Left ventricle myocardium inferior (tissue), 1 donor: Measurements from ENCODE around the gene AUH. TPM values are rescaled to one million over a fixed set of nuclear protein-coding genes. Genes with fewer than 3 reads are reported as not detected.

Experiments
- DNase-seq: peaks from one replicate; pipeline ENCODE4 v3.0.0-alpha.2; 2020
- H3K27ac ChIP-seq: fragments of 200-600 bp; replicated peaks from 2 replicates; pipeline ENCODE4 v1.8.0; 2021
- H3K27me3 ChIP-seq: fragments of 200-600 bp; 2 replicates; pipeline ENCODE4 v1.8.0; 2021; ENCODE audit warnings: low read depth
- H3K36me3 ChIP-seq: fragments of 200-600 bp; 2 replicates; pipeline ENCODE4 v1.8.0; 2021
- H3K4me1 ChIP-seq: fragments of 200-600 bp; 2 replicates; pipeline ENCODE4 v1.8.0; 2021
- H3K4me3 ChIP-seq: fragments of 200-600 bp; 2 replicates; pipeline ENCODE4 v1.8.0; 2021; ENCODE audit warnings: mild to moderate bottlenecking, moderate library complexity
- H3K9me3 ChIP-seq: fragments of 200-600 bp; replicated peaks from 2 replicates; pipeline ENCODE4 v1.8.0; 2021
- intact Hi-C: fragments of 100-400 bp; cut with micrococcal nuclease; formaldehyde crosslinking; loops from one replicate; pipeline ENCODE4 v1.11.0; 2022
- total RNA-seq: library from RNA; stranded (reverse); fragmentation: NEBNext Ultra II Directional; extraction: Animal tissue kit (Norgen Biotek cat#: 25700); gene quantifications from one replicate; pipeline ENCODE4 v1.2.1, GENCODE V29; 2021
- TF ChIP-seq, protein P1 (sequence below): fragments of 200-600 bp; IDR thresholded peaks from 2 replicates; pipeline ENCODE4 v1.8.0; 2021; ENCODE audit warnings: antibody characterized with exemption, mild to moderate bottlenecking, borderline replicate concordance
- donor health status: DM: no; HTN: yes; CAD: no; lungs with severe emphysema.

The AUH gene
- total RNA-seq, 1 donor from 2014 or later, result 44.1 TPM

DNA sequence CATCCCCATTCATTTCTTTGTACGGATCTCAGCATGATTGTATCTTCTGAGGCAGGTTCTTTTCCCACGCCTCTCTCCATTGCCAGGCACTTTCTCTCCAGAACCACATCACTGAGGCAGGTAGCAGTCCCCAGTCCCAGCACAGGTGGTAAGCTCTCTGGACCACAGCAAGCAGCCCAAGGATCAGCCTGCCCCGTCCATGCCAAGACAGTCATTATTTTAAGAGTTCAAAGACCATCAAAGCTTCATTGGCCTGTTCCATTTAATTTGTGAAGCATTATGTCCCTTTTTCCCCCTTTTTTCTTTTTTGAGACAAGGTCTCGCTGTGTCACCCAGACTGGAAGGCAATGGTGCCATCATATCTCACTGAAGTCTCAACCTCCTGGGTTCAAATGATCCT lies 171.7 kb downstream of the AUH start:
- H3K27ac ChIP-seq, result no peak overlapping the region
- H3K4me1 ChIP-seq, result peaks cover 55% of the 10 kb centered on the region
- H3K27me3 ChIP-seq, result no peaks in the 10 kb centered on the region
- no peaks in the 10 kb centered on the region for H3K36me3 ChIP-seq
- peaks cover 4% of the 10 kb centered on the region for H3K9me3 ChIP-seq
- intact Hi-C loops, result no loop called here
- DNase-seq, result no peak
- TF ChIP-seq, protein P1, sequence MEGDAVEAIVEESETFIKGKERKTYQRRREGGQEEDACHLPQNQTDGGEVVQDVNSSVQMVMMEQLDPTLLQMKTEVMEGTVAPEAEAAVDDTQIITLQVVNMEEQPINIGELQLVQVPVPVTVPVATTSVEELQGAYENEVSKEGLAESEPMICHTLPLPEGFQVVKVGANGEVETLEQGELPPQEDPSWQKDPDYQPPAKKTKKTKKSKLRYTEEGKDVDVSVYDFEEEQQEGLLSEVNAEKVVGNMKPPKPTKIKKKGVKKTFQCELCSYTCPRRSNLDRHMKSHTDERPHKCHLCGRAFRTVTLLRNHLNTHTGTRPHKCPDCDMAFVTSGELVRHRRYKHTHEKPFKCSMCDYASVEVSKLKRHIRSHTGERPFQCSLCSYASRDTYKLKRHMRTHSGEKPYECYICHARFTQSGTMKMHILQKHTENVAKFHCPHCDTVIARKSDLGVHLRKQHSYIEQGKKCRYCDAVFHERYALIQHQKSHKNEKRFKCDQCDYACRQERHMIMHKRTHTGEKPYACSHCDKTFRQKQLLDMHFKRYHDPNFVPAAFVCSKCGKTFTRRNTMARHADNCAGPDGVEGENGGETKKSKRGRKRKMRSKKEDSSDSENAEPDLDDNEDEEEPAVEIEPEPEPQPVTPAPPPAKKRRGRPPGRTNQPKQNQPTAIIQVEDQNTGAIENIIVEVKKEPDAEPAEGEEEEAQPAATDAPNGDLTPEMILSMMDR, result no peak
- no peak overlapping the region for H3K4me3 ChIP-seq

GRCh38 chr9:91188719-91189590 lies 172.8 kb downstream of the AUH start:
- H3K27me3 ChIP-seq, result no peaks in the 10 kb centered on the region
- DNase-seq, result no peak
- peaks cover 44% of the 10 kb centered on the region for H3K4me1 ChIP-seq
- no peak overlapping the region for H3K4me3 ChIP-seq
- H3K36me3 ChIP-seq, result no peaks in the 10 kb centered on the region
- intact Hi-C loops, result no loop called here
- peaks cover 4% of the 10 kb centered on the region for H3K9me3 ChIP-seq
- TF ChIP-seq, protein P1, result no peak
- no peak overlapping the region for H3K27ac ChIP-seq

GRCh38 chr9:91187965-91188344 lies 173.8 kb downstream of the AUH start:
- no peak for DNase-seq
- peaks cover 4% of the 10 kb centered on the region for H3K9me3 ChIP-seq
- no peaks in the 10 kb centered on the region for H3K36me3 ChIP-seq
- TF ChIP-seq, protein P1, result no peak
- H3K4me1 ChIP-seq, result peaks cover 37% of the 10 kb centered on the region
- H3K27ac ChIP-seq, result peak overlapping the region; percentile 69
- no peaks in the 10 kb centered on the region for H3K27me3 ChIP-seq
- intact Hi-C loops, result no loop called here
- no peak overlapping the region for H3K4me3 ChIP-seq

- H3K36me3 ChIP-seq, result no peaks in the 10 kb centered on the region
- H3K27ac ChIP-seq, result peak overlapping the region; percentile 69
- no peak for DNase-seq
- H3K27me3 ChIP-seq, result no peaks in the 10 kb centered on the region
- H3K4me1 ChIP-seq, result peaks cover 34% of the 10 kb centered on the region
- TF ChIP-seq, protein P1, result no peak
- H3K4me3 ChIP-seq, result no peak overlapping the region
- H3K9me3 ChIP-seq, result peaks cover 4% of the 10 kb centered on the region
- intact Hi-C loops, result no loop called here
Measured at GRCh38 chr9:91187311-91187964, 174.3 kb downstream of the AUH start.

GRCh38 chr9:91186632-91187108 lies 175.0 kb downstream of the AUH start:
- intact Hi-C loops, result no loop called here
- TF ChIP-seq, protein P1, result no peak
- Histone ChIP-seq H3K27me3 (no peaks in the 10 kb centered on the region), H3K9me3 (peaks cover 4% of the 10 kb centered on the region), H3K4me3 (no peak overlapping the region), H3K27ac (peak overlapping the region; percentile 69), H3K4me1 (peaks cover 26% of the 10 kb centered on the region), H3K36me3 (no peaks in the 10 kb centered on the region)
- no peak for DNase-seq
